Hepatocyte (in vitro differentiated cells): ENCODE measurements around the gene DENND1A. TPM values are rescaled to one million over a fixed set of nuclear protein-coding genes. Genes with fewer than 3 reads are reported as not detected.

Experiments
- DNase-seq: peaks from one replicate; pipeline ENCODE4 v3.0.0-alpha.2; 2016; ENCODE audit warnings: low spot score
- H2AFZ ChIP-seq: fragments of 200-600 bp; sonication (generic); 2 replicates; pipeline ENCODE4 v1.6.0; 2016; ENCODE audit warnings: antibody characterized with exemption, mild to moderate bottlenecking
- H3K27ac ChIP-seq: fragments of 200-600 bp; sonication (generic); 2 replicates; pipeline ENCODE4 v1.5.1; 2016; ENCODE audit warnings: mild to moderate bottlenecking
- H3K27me3 ChIP-seq: fragments of 200-600 bp; sonication (generic); 2 replicates; pipeline ENCODE4 v1.6.1; 2016
- H3K36me3 ChIP-seq: fragments of 200-600 bp; sonication (generic); replicated peaks from 2 replicates; pipeline ENCODE4 v1.5.1; 2016; ENCODE audit warnings: low read depth; ENCODE audit not compliant: insufficient read depth
- H3K4me1 ChIP-seq: fragments of 200-600 bp; sonication (generic); 2 replicates; pipeline ENCODE4 v1.5.1; 2016; ENCODE audit warnings: mild to moderate bottlenecking, moderate library complexity; ENCODE audit not compliant: insufficient read depth
- H3K4me2 ChIP-seq: fragments of 200-600 bp; sonication (generic); 2 replicates; pipeline ENCODE4 v1.6.0; 2016
- H3K4me3 ChIP-seq: fragments of 200-600 bp; sonication (generic); 2 replicates; pipeline ENCODE4 v1.5.1; 2016; ENCODE audit warnings: mild to moderate bottlenecking
- H3K79me2 ChIP-seq: fragments of 200-600 bp; sonication (generic); 2 replicates; pipeline ENCODE4 v1.6.0; 2017; ENCODE audit warnings: mild to moderate bottlenecking
- H3K9me2 ChIP-seq: fragments of 200-600 bp; sonication (generic); replicated peaks from 2 replicates; pipeline ENCODE4 v1.6.0; 2017; ENCODE audit warnings: mild to moderate bottlenecking; ENCODE audit not compliant: insufficient read depth
- H3K9me3 ChIP-seq: fragments of 200-600 bp; sonication (generic); 2 replicates; pipeline ENCODE4 v1.5.1; 2016; ENCODE audit warnings: low read depth, mild to moderate bottlenecking
- H4K20me1 ChIP-seq: fragments of 200-600 bp; sonication (generic); 2 replicates; pipeline ENCODE4 v1.6.0; 2016; ENCODE audit warnings: mild to moderate bottlenecking; ENCODE audit not compliant: insufficient read depth, poor library complexity, severe bottlenecking
- CTCF ChIP-seq: fragments of 200-600 bp; sonication (generic); IDR thresholded peaks from 2 replicates; pipeline ENCODE4 v1.5.1; 2016; ENCODE audit warnings: antibody characterized with exemption, mild to moderate bottlenecking; ENCODE audit not compliant: poor library complexity
- EZH2 ChIP-seq: fragments of 200-600 bp; sonication (generic); IDR thresholded peaks from 2 replicates; pipeline ENCODE4 v1.6.1; 2016; ENCODE audit warnings: antibody characterized with exemption, mild to moderate bottlenecking, borderline replicate concordance
- EZH2phosphoT487 ChIP-seq: fragments of 200-600 bp; sonication (generic); IDR thresholded peaks from one replicate; pipeline ENCODE4 v1.6.1; 2018; ENCODE audit warnings: antibody characterized with exemption, mild to moderate bottlenecking, low read depth, moderate library complexity; ENCODE audit not compliant: unreplicated experiment, severe bottlenecking
- WGBS: methylation state at CpG from one replicate; pipeline ENCODE4 v1.1.6; 2016; ENCODE audit warnings: low lambda C conversion rate; ENCODE audit errors: missing lambda C conversion rate; 5-methylcytosine and 5-hydroxymethylcytosine counted together
- polyA plus RNA-seq: library from polyadenylated mRNA; unstranded; fragments of >200 nt; fragmentation: Nextera tagmentation; extraction: Ambion mirVana; gene quantifications from 2 replicates; pipeline ENCODE4 v1.2.1, GENCODE V29; 2016
- total RNA-seq: library from RNA; depleted of rRNA; stranded (reverse); fragments of >200 nt; gene quantifications from 2 replicates; pipeline ENCODE4 v1.2.3, GENCODE V29; 2014

DENND1A gene
- total and polyA plus RNA-seq, 2 experiments from 2014 or later, result 24.0 to 28.9 TPM

- no peaks in the 10 kb centered on the region for H3K79me2 ChIP-seq
- no peaks in the 10 kb centered on the region for H3K27me3 ChIP-seq
- no peak for TF ChIP-seq CTCF
- TF ChIP-seq EZH2, result no peak
- TF ChIP-seq EZH2phosphoT487, result no peak
- H4K20me1 ChIP-seq, result no peaks in the 10 kb centered on the region
- no peak for DNase-seq
- no peak overlapping the region for H3K27ac ChIP-seq
- no peaks in the 10 kb centered on the region for H3K36me3 ChIP-seq
- WGBS, result 84% methylated on average over 4 of the region's 4 CpGs
- no peaks in the 10 kb centered on the region for H3K9me2 ChIP-seq
- H3K4me2 ChIP-seq, result no peak overlapping the region
- no peaks in the 10 kb centered on the region for H3K4me1 ChIP-seq
- H3K9me3 ChIP-seq, result peaks cover 5% of the 10 kb centered on the region
- no peak overlapping the region for H2AFZ ChIP-seq
- H3K4me3 ChIP-seq, result no peak overlapping the region
Observed at GRCh38 chr9:123591283-123591682, 338.6 kb downstream of the DENND1A start.

DNA sequence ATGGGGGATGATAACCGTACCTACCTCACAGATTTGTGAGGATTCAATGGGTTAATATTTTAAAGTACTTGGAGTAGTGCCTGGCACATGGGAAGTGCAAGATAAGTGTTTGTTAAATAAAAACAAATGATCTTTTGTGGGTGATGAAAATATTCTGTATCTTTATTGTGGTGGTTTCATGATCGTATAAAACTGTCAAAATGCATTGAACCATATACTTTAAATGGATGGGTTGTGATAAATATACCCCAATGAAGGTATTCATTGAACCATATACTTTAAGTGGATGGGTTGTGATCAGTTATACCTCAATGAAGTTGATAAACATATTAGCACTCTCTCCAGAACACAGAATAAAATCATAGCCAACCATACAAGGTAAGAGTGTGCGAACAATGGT lies 339.4 kb downstream of the DENND1A start:
- Histone ChIP-seq H3K79me2 (no peaks in the 10 kb centered on the region), H3K27ac (no peak overlapping the region), H3K9me2 (no peaks in the 10 kb centered on the region), H3K4me3 (no peak overlapping the region), H3K9me3 (peaks cover 5% of the 10 kb centered on the region), H4K20me1 (no peaks in the 10 kb centered on the region), H2AFZ (no peak overlapping the region), H3K27me3 (no peaks in the 10 kb centered on the region), H3K4me2 (no peak overlapping the region), H3K4me1 (no peaks in the 10 kb centered on the region), H3K36me3 (no peaks in the 10 kb centered on the region)
- TF ChIP-seq EZH2phosphoT487, result no peak
- TF ChIP-seq CTCF, result no peak
- TF ChIP-seq EZH2, result no peak
- 95% methylated on average over 3 of the region's 3 CpGs for WGBS
- DNase-seq, result no peak

GRCh38 chr9:123589361-123590239 lies 340.3 kb downstream of the DENND1A start:
- no peak overlapping the region for H3K4me2 ChIP-seq
- H3K4me3 ChIP-seq, result no peak overlapping the region
- H3K9me3 ChIP-seq, result peaks cover 5% of the 10 kb centered on the region
- DNase-seq, result no peak
- H3K36me3 ChIP-seq, result no peaks in the 10 kb centered on the region
- H3K9me2 ChIP-seq, result no peaks in the 10 kb centered on the region
- H3K27ac ChIP-seq, result no peak overlapping the region
- no peaks in the 10 kb centered on the region for H4K20me1 ChIP-seq
- WGBS, result 86% methylated on average over 8 of the region's 8 CpGs
- H3K79me2 ChIP-seq, result no peaks in the 10 kb centered on the region
- TF ChIP-seq CTCF, result no peak
- no peaks in the 10 kb centered on the region for H3K27me3 ChIP-seq
- no peaks in the 10 kb centered on the region for H3K4me1 ChIP-seq
- H2AFZ ChIP-seq, result no peak overlapping the region
